GM19395 (cell line): ENCODE measurements around the gene PRKCE.

Experiments
- ATAC-seq: cut with Tn5 transposase; IDR thresholded peaks from one replicate; pipeline ENCODE4 v1.9.1; 2021; ENCODE audit warnings: mild to moderate bottlenecking, moderate library complexity; ENCODE audit not compliant: unreplicated experiment

PRKCE gene

DNA sequence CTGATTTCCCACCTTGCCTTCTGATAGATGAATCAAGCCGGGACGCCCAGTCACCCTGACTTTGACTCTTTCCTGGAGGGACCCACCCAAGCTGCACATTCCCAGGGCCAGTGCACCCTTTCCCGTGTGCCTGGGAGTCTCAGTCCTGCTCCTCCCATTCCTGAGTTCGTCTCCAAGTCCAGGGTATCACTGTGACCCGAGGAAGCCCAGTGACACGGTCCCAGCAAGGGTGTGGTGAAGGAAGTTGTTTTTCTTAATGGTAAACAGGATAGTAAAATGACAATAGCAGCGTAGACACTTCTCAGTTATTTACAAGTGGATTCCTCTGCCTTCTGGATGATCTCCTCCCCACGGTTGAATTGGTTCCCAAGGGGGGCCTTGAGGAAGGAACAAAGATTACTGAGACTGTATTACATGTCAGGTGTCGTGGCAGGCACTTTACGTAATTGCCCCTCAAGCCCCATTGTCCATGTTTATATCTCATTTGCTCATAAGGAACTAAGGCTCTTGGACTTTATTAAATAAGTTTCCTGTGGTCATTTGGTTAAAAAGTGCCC is 123.3 kb downstream of the PRKCE start:
- ATAC-seq = no peak

GRCh38 chr2:45776160-45776955 is 124.9 kb downstream of the PRKCE start:
- no peak for ATAC-seq

DNA sequence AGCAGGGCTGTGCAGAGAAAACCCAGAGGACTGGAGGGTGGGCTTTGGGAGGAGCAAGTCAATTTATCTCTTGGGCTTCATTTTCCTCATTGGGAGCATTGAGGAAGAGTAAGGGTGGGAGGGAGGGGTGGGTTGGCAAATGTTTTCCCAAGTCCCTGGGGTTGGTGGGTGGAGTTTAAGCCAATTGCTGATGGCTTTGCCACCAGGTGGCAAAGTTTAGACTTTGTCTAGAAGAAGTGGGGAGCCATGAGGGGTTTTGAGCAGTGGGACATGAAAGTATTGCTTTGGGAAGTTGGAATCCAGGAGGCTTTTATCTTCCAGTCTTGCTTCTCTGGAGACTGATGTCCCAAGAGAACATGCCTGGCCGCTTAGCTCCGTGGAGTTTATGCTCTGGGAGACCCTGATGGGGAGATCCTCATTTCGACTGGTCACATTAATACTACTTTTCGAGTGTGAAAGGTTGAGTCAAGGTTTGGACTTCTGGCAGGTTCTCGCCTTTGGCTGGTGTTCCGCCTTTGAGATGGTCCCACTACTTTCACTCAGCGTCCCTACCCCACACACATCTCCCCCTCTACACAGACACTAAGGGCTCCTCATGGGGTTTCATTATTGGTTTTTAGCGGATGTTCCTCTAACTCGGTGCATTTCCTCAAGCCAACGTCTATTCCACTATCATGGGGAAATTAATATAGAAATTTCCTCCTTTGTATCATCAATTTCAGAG is 126.7 kb downstream of the PRKCE start:
- ATAC-seq = no peak

GRCh38 chr2:45778720-45779171 is 127.3 kb downstream of the PRKCE start:
- no peak for ATAC-seq

GRCh38 chr2:45780541-45781463 is 129.3 kb downstream of the PRKCE start:
- ATAC-seq = peak; percentile 59

DNA sequence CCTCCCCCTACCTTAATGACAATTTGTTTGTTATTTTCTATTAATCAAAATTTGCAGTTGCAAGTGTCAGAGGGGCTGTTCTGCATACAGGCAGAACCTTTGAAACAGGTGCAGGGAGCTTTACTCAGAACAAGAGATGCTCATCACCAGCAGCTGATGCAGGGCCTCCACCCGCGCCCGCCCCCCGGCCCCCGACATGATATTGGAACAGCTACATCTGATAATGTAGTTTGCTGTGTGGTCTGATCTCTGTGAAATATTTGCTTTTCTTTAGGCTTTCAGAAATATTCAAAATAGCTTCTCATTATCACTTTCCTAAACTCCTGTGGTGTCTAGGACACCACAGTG is 130.0 kb downstream of the PRKCE start:
- peak; percentile 46 for ATAC-seq

GRCh38 chr2:45782436-45782835 is 131.0 kb downstream of the PRKCE start:
- no peak for ATAC-seq

DNA sequence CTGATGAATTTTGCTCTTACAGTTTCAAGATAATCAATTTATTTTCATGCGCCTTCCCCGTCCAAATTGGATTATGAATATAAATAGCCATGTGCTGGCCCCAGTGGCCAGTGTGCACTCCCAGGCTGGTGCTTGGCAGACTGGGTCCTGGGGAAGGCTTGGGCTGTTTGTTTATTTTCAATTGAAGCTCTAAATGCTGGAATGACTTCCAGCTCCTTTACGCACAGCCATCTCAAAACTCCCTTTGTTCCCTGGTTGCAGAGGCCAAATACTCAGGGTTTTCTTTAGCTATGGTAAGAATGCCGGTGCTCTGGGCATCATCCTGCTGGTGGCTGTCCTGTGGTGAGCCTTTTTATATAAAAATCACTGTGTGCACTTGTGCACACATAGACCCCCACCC is 131.5 kb downstream of the PRKCE start:
- no peak for ATAC-seq

GRCh38 chr2:45786030-45786835 is 134.8 kb downstream of the PRKCE start:
- no peak for ATAC-seq

DNA sequence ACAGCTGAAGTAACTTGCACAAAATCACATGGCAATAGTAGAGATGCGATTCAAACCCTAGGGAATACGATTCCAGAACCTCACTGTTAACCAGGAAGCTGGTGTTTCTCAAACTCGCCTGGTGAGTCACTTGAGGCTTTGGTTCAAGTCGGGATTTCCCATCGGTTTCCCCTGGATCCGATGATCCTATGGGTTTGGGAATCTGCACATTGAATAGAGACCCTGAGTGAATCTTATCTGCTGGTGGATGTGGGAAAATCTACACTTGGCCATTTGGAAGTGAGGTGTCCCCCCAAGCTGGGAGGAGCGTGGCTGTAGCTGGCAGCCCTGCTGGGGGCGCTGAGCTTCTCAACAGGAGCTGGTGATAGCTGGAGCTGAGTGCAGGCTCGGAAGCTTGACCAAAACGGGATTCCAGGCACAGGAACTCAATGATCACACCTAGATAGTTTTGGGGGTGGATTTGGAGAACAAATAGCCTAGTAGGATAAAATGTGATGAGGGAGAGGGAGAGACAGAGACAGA is 135.4 kb downstream of the PRKCE start:
- ATAC-seq = no peak

- no peak for ATAC-seq
Observed at GRCh38 chr2:45788401-45788800, 136.9 kb downstream of the PRKCE start.

- ATAC-seq = no peak
Observed at GRCh38 chr2:45789317-45789716, 137.8 kb downstream of the PRKCE start.

DNA sequence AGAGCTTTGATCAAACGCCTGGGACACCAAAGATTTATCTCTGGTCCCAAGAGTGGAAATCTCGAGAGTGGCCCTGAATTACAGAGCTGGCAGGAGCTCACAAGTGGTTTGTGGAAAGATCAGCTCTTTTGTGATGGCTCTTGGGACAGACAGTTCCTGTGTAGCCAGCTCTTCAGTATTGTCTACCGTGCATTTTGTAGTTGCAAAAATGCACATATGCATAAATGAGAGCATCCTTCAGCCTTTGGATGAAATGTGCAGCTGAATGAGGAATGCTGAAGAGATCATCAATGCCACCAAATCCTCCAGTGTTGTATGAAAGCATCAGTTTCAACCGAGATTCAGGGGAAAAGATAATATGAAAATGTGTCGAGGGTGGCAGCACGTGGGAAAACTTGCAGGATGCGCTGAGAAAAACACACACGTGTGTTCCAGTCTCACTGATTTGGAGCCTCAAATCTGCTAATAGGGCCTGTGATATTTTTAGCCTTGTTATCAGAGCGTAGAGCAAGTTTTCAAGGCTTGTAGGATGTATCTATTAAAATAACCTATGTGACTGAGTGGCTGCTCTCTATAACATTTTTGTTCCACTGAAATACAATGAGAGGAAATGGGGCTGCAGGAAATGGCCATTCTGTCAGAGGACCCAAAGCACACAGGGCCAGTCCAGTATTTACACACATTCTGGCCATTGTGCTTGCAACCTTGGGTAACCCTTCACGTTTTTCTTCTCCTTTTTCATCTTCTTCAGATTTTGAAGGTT is 138.7 kb downstream of the PRKCE start:
- no peak for ATAC-seq

GRCh38 chr2:45793305-45793962 is 142.0 kb downstream of the PRKCE start:
- no peak for ATAC-seq

DNA sequence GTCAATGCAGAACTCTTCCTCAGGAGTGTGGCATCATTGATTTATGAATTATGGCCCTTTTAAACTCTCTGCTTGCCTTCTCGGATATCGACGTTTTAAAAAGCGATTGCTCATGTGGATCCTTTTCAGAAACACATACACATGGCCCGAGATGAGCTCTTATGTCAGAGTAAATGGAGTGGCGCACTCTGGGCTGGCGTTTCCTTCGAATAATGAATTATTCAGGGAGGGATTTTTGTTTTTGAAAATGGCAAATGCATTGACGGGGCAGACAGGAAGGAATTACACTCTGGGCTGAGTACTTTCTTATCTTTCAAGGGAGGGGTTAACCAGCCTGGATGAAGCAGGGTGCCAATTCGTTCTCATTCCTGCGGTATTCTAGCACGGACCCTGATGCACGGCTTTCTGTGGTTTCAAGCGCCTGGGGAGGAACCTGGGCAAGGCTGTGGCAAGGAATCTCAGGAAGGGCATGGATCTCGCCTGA is 142.7 kb downstream of the PRKCE start:
- no peak for ATAC-seq

DNA sequence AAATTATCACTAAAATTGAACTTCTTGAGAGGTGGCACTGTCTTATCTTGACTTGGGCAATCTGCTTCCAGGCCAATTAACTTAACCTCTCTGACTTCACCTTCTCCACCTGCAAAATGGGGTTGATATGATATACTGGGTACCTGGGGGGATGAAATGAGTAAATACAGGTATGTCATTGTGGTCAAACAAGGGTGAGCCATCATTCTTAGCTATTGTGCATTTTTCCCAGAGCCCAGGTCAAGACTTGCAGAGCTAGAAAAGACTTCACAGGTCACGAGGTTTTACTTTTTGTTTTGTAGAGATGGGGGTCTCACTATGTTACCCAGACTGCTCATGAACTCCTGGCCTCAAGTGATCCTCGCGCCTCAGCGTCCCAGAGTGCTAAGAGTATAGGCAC is 145.0 kb downstream of the PRKCE start:
- no peak for ATAC-seq

GRCh38 chr2:45797451-45798230 is 146.2 kb downstream of the PRKCE start:
- ATAC-seq = no peak
